Measurements from ENCODE around the gene LRRC63. TPM values are rescaled to one million over a fixed set of nuclear protein-coding genes. Genes with fewer than 3 reads are reported as not detected.
"Not testable (repeated sequence)": the region's sequence is repeated elsewhere in the genome, so short reads cannot be mapped to it uniquely, and the experiment has no call there.

LRRC63 gene
- polyA plus RNA-seq, result 0.09 TPM
- long read RNA-seq, donor 1, result 0 reads
- long read RNA-seq, donor 2, result 0 reads
- long read RNA-seq, donor 3, result 0 reads
- long read RNA-seq, donor 4, result 0 reads
- long read RNA-seq, donor 5, result 0 reads
- long read RNA-seq, donor 6, result 0 reads
- long read RNA-seq, donor 7, result 0 reads
- long read RNA-seq, donor 8, result 0 reads
- long read RNA-seq, donor 9, result 0 reads
- long read RNA-seq, donor 10, result 0 reads
- long read RNA-seq, donor 11, result 0 reads

DNA sequence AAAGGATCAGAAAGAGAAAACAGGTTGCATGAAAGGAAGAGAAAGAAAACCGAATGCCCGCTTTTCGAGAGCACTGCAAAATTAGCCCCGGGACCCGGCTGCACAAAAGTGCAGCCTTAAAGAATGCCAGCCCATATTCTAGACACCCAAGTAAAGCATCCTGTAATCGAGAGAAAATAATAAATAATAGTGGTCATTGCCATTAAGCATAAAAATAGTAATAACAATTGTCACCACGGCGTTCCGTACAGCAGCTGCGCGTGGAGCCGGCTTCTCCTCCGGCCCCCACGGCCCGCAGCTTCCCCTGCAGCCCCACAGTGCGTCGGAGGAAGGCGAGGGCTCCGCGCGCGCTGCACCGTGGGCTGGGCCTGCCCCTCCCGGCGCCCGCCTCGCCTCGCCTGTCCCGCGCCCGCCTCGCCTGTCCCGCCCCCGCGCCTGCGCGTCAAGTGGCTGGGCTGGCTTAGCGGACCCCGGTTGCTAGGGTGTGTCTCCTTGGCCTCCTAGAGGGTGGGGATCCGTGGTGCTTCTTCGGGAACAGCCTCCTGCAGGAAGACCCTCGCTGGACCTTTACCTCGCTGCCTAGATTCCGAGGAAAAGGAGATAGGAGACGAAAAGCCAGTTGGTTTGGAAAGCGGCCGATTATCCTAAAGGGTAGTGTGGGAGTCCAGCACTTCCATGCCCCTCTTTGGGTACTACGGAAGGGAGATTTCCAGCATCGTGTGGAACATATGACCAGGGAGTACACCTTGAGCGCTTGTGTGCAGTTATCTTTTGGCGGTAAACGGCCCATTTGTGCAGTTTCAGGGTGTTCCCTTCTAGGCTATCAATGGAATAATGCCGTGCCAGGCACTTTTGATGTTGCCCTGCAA is at the start of gene LRRC63:
TSS of gene LRRC63 (plus strand) at position 446 of the 869 bp plus-strand sequence. CDS start 1,107 bp downstream, outside the sequence.
- DNase-seq, result peak; percentile 42 to 51
- H3K4me3 ChIP-seq (ENCODE audit: low read length), result peak within 1 kb of the TSS; percentile 36
- 10% methylated on average over 2 of the region's 53 CpGs for WGBS (ENCODE audit: insufficient coverage, low lambda C conversion rate)
- no peak within 1 kb of the TSS for H3K27ac ChIP-seq (ENCODE audit: low read length)
- H3K27me3 ChIP-seq (ENCODE audit: control insufficient read depth, insufficient read depth, low read length), result peaks cover 16% of the 10 kb centered on the region
- H3K4me1 ChIP-seq (ENCODE audit: control insufficient read depth, insufficient read depth, low read length), result no peaks in the 10 kb centered on the region
- H3K9me3 ChIP-seq (ENCODE audit: control insufficient read depth, low read depth, low read length), result no peaks in the 10 kb centered on the region
- no peaks in the 10 kb centered on the region for H3K36me3 ChIP-seq (ENCODE audit: control insufficient read depth, insufficient read depth, low read length)

- no CpG with 5 or more reads among the region's 36 CpGs for WGBS (ENCODE audit: insufficient coverage, low lambda C conversion rate)
Measured at GRCh38 chr13:46162741-46163140, 49.0 kb upstream of the LRRC63 start.

GRCh38 chr13:46164661-46165060 is 47.1 kb upstream of the LRRC63 start:
- no peaks in the 10 kb centered on the region for H3K4me1 ChIP-seq (ENCODE audit: control insufficient read depth, insufficient read depth, low read length)
- peaks cover 4% of the 10 kb centered on the region for H3K27me3 ChIP-seq (ENCODE audit: control insufficient read depth, insufficient read depth, low read length)
- H3K4me3 ChIP-seq (ENCODE audit: low read length), result no peak overlapping the region
- no peaks in the 10 kb centered on the region for H3K36me3 ChIP-seq (ENCODE audit: control insufficient read depth, insufficient read depth, low read length)
- peaks cover 6% of the 10 kb centered on the region for H3K9me3 ChIP-seq (ENCODE audit: control insufficient read depth, low read depth, low read length)
- H3K27ac ChIP-seq (ENCODE audit: low read length), result no peak overlapping the region
- DNase-seq, result no peak

More at GRCh38 chr13:46162741-46163140, 49.0 kb upstream of the LRRC63 start:
- not testable (repeated sequence) for H3K4me3 ChIP-seq (ENCODE audit: low read length); H3K27ac ChIP-seq (ENCODE audit: low read length); H3K36me3 ChIP-seq (ENCODE audit: control insufficient read depth, insufficient read depth, low read length); DNase-seq; H3K9me3 ChIP-seq (ENCODE audit: control insufficient read depth, low read depth, low read length); H3K4me1 ChIP-seq (ENCODE audit: control insufficient read depth, insufficient read depth, low read length); H3K27me3 ChIP-seq (ENCODE audit: control insufficient read depth, insufficient read depth, low read length)

- WGBS (ENCODE audit: insufficient coverage, low lambda C conversion rate), result 83% methylated on average over 3 of the region's 5 CpGs
- Histone ChIP-seq H3K36me3 (ENCODE audit: control insufficient read depth, insufficient read depth, low read length) (no peaks in the 10 kb centered on the region), H3K9me3 (ENCODE audit: control insufficient read depth, low read depth, low read length) (peaks cover 6% of the 10 kb centered on the region), H3K27me3 (ENCODE audit: control insufficient read depth, insufficient read depth, low read length) (peaks cover 2% of the 10 kb centered on the region), H3K4me3 (ENCODE audit: low read length) (no peak overlapping the region), H3K4me1 (ENCODE audit: control insufficient read depth, insufficient read depth, low read length) (no peaks in the 10 kb centered on the region), H3K27ac (ENCODE audit: low read length) (no peak overlapping the region)
- no peak for DNase-seq
Measured at GRCh38 chr13:46165485-46166223, 46.1 kb upstream of the LRRC63 start.

DNA sequence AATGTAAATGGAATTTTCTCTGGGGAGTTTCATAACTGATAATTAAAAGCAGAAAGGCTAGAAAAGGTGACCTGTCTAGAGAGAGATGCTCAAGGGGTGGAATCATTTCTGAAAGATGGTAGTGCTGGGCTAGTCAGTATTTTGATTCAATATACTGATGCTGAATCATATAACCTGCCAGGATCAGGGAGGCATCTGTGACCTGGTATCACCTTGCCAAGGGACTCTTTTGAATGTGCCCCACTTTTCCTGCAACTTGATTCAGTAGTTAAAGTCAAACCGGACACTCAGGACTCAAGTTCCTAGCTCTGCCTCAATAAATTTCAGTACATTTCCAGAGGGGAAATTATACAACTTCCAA is 45.5 kb upstream of the LRRC63 start:
- peaks cover 2% of the 10 kb centered on the region for H3K27me3 ChIP-seq (ENCODE audit: control insufficient read depth, insufficient read depth, low read length)
- H3K4me3 ChIP-seq (ENCODE audit: low read length), result no peak overlapping the region
- no peak for DNase-seq
- H3K9me3 ChIP-seq (ENCODE audit: control insufficient read depth, low read depth, low read length), result peaks cover 6% of the 10 kb centered on the region
- H3K36me3 ChIP-seq (ENCODE audit: control insufficient read depth, insufficient read depth, low read length), result no peaks in the 10 kb centered on the region
- H3K27ac ChIP-seq (ENCODE audit: low read length), result no peak overlapping the region
- no CpG with 5 or more reads among the region's 1 CpG for WGBS (ENCODE audit: insufficient coverage, low lambda C conversion rate)
- H3K4me1 ChIP-seq (ENCODE audit: control insufficient read depth, insufficient read depth, low read length), result no peaks in the 10 kb centered on the region

DNA sequence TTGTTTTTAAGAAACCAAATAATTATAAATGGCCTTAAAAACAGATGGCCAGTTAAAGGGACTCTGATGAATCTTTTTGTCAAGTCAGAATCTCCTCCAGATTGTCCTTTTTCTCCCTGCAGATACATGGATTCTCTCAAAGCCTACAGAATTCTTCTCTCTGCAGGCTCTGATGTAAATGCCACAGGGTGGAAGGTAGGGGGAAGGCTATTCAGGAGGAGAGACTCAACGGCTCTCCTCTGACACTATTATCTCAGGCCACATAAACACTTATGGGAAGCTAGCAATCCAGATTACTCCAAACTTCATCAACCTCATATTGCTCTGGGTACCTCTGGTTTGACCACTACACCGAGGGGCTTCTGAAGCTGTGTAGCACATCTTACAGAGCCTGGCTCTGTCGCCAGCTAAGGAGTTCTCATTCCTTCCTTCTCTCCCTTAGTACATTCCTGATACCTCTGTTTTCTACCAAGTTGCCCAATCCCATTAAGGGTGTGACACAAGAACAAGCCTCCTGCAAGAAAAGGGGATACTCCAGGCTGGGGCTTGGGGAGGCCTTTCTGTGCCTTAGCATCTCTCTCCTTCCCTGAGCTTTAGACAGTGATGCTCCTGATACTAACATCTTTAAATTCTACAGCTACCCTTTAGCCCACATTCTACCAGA is 44.6 kb upstream of the LRRC63 start:
- WGBS (ENCODE audit: insufficient coverage, low lambda C conversion rate), result no CpG with 5 or more reads among the region's 3 CpGs
- peaks cover 2% of the 10 kb centered on the region for H3K27me3 ChIP-seq (ENCODE audit: control insufficient read depth, insufficient read depth, low read length)
- H3K4me1 ChIP-seq (ENCODE audit: control insufficient read depth, insufficient read depth, low read length), result no peaks in the 10 kb centered on the region
- DNase-seq, result no peak
- no peak overlapping the region for H3K27ac ChIP-seq (ENCODE audit: low read length)
- H3K36me3 ChIP-seq (ENCODE audit: control insufficient read depth, insufficient read depth, low read length), result no peaks in the 10 kb centered on the region
- no peak overlapping the region for H3K4me3 ChIP-seq (ENCODE audit: low read length)
- peaks cover 6% of the 10 kb centered on the region for H3K9me3 ChIP-seq (ENCODE audit: control insufficient read depth, low read depth, low read length)

- Histone ChIP-seq H3K4me1 (ENCODE audit: control insufficient read depth, insufficient read depth, low read length) (no peaks in the 10 kb centered on the region), H3K9me3 (ENCODE audit: control insufficient read depth, low read depth, low read length) (no peaks in the 10 kb centered on the region)
- no CpG with 5 or more reads among the region's 8 CpGs for WGBS (ENCODE audit: insufficient coverage, low lambda C conversion rate)
Measured at GRCh38 chr13:46168341-46168740, 43.4 kb upstream of the LRRC63 start.

DNA sequence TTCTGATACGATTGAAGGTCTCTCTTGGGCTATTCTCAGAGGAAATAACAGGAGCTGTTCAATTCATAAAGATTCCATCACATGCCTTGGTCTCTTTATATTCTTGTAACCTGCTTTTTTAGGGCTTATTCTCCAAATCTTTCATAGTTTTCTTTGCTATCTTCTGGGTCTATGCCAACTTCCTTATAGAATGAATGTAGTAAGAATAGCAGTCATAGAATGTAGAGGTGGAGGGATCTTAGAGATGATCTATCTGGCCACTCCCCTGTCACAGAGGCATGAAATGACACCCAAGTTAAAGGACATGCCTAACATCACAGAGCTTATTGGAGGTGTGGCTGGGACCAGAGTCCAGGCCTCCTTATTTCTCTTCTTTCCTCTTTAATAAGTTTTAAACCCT is 42.9 kb upstream of the LRRC63 start:
- H3K4me1 ChIP-seq (ENCODE audit: control insufficient read depth, insufficient read depth, low read length), result no peaks in the 10 kb centered on the region
- H3K27me3 ChIP-seq (ENCODE audit: control insufficient read depth, insufficient read depth, low read length), result peaks cover 5% of the 10 kb centered on the region
- H3K36me3 ChIP-seq (ENCODE audit: control insufficient read depth, insufficient read depth, low read length), result no peaks in the 10 kb centered on the region
- H3K4me3 ChIP-seq (ENCODE audit: low read length), result no peak overlapping the region
- DNase-seq, result no peak
- no peak overlapping the region for H3K27ac ChIP-seq (ENCODE audit: low read length)
- 67% methylated on average over 1 of the region's 1 CpG for WGBS (ENCODE audit: insufficient coverage, low lambda C conversion rate)
- H3K9me3 ChIP-seq (ENCODE audit: control insufficient read depth, low read depth, low read length), result no peaks in the 10 kb centered on the region

More at GRCh38 chr13:46168341-46168740, 43.4 kb upstream of the LRRC63 start:
- H3K36me3 ChIP-seq (ENCODE audit: control insufficient read depth, insufficient read depth, low read length), result no peaks in the 10 kb centered on the region
- H3K27ac ChIP-seq (ENCODE audit: low read length), result no peak overlapping the region
- H3K4me3 ChIP-seq (ENCODE audit: low read length), result no peak overlapping the region
- DNase-seq, result peak in 1 of 2 donors; percentile 27
- peaks cover 2% of the 10 kb centered on the region for H3K27me3 ChIP-seq (ENCODE audit: control insufficient read depth, insufficient read depth, low read length)

- Histone ChIP-seq H3K36me3 (ENCODE audit: control insufficient read depth, insufficient read depth, low read length) (no peaks in the 10 kb centered on the region), H3K27me3 (ENCODE audit: control insufficient read depth, insufficient read depth, low read length) (peaks cover 6% of the 10 kb centered on the region), H3K9me3 (ENCODE audit: control insufficient read depth, low read depth, low read length) (no peaks in the 10 kb centered on the region), H3K27ac (ENCODE audit: low read length) (no peak overlapping the region), H3K4me3 (ENCODE audit: low read length) (no peak overlapping the region), H3K4me1 (ENCODE audit: control insufficient read depth, insufficient read depth, low read length) (no peaks in the 10 kb centered on the region)
- 100% methylated on average over 1 of the region's 2 CpGs for WGBS (ENCODE audit: insufficient coverage, low lambda C conversion rate)
- DNase-seq, result no peak
Measured at GRCh38 chr13:46169758-46170157, 42.0 kb upstream of the LRRC63 start.

DNA sequence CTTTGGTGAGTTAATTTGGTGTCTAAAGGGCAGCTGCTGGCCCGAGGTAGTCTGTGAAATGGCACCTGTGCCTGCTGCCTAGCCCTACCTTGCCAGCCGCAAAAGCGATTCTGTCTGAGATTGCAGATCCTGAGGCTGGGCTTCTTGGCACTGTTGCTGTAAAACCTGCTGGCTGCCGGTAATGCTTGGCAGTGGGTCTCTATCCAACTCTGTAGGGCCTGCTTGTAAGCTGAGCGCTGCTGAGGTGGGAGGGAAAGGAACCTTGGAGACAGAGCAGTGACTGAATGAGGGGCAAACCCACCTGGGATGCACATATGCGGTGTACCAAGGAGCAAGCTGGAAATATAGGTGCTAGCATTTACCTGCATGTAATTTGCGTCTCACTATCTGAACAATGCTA is 41.5 kb upstream of the LRRC63 start:
- Histone ChIP-seq H3K27me3 (ENCODE audit: control insufficient read depth, insufficient read depth, low read length) (peaks cover 6% of the 10 kb centered on the region), H3K9me3 (ENCODE audit: control insufficient read depth, low read depth, low read length) (no peaks in the 10 kb centered on the region), H3K36me3 (ENCODE audit: control insufficient read depth, insufficient read depth, low read length) (no peaks in the 10 kb centered on the region), H3K4me1 (ENCODE audit: control insufficient read depth, insufficient read depth, low read length) (no peaks in the 10 kb centered on the region), H3K4me3 (ENCODE audit: low read length) (no peak overlapping the region), H3K27ac (ENCODE audit: low read length) (no peak overlapping the region)
- 75% methylated on average over 1 of the region's 7 CpGs for WGBS (ENCODE audit: insufficient coverage, low lambda C conversion rate)
- no peak for DNase-seq
